Dendritic cell treated with granulocyte-macrophage colony-stimulating factor and Interleukin-4, amounts not matched to agents 40 ng/mL and 50 ng/mL, for 4 days (primary cell): Measurements from ENCODE around the gene PPP4R2.

Experiments
- H3K27ac Mint-ChIP-seq: one replicate; pipeline ENCODE4 v1.8.0; 2022; ENCODE audit warnings: mild to moderate bottlenecking, mixed read lengths
- H3K27me3 Mint-ChIP-seq: one replicate; pipeline ENCODE4 v1.8.0; 2022; ENCODE audit warnings: mild to moderate bottlenecking, mixed read lengths
- H3K36me3 Mint-ChIP-seq: one replicate; pipeline ENCODE4 v1.8.0; 2022; ENCODE audit warnings: low read depth, mixed read lengths
- H3K4me1 Mint-ChIP-seq: one replicate; pipeline ENCODE4 v1.8.0; 2022; ENCODE audit warnings: low read depth, mixed read lengths
- H3K4me3 Mint-ChIP-seq: one replicate; pipeline ENCODE4 v1.8.0; 2022; ENCODE audit warnings: mild to moderate bottlenecking, moderate library complexity, mixed read lengths
- H3K9me3 Mint-ChIP-seq: one replicate; pipeline ENCODE4 v1.8.0; 2022; ENCODE audit warnings: mixed read lengths
- intact Hi-C: fragments of 100-400 bp; cut with micrococcal nuclease; formaldehyde crosslinking; loops from one replicate; pipeline ENCODE4 v1.15.0; 2022

Gene PPP4R2

GRCh38 chr3:73074781-73075180 is 78.2 kb downstream of the PPP4R2 start:
- Mint-ChIP-seq H3K9me3 (no peaks in the 10 kb centered on the region), H3K36me3 (no peaks in the 10 kb centered on the region), H3K4me3 (no peak overlapping the region), H3K27me3 (no peaks in the 10 kb centered on the region), H3K4me1 (no peaks in the 10 kb centered on the region), H3K27ac (no peak overlapping the region)
- intact Hi-C loops = no loop called here

- Mint-ChIP-seq H3K4me1 (no peaks in the 10 kb centered on the region), H3K36me3 (no peaks in the 10 kb centered on the region), H3K9me3 (no peaks in the 10 kb centered on the region), H3K27me3 (no peaks in the 10 kb centered on the region), H3K27ac (no peak overlapping the region), H3K4me3 (no peak overlapping the region)
- intact Hi-C loops = no loop called here
These were observed 83.8 kb downstream of the PPP4R2 start for GRCh38 chr3:73080216-73080966.

- Mint-ChIP-seq H3K27ac (no peak overlapping the region), H3K36me3 (no peaks in the 10 kb centered on the region), H3K4me3 (no peak overlapping the region), H3K4me1 (no peaks in the 10 kb centered on the region), H3K27me3 (no peaks in the 10 kb centered on the region), H3K9me3 (no peaks in the 10 kb centered on the region)
- intact Hi-C loops = no loop called here
These were observed 84.5 kb downstream of the PPP4R2 start for GRCh38 chr3:73081140-73081539.

GRCh38 chr3:73084170-73084569 is 87.6 kb downstream of the PPP4R2 start:
- H3K9me3 Mint-ChIP-seq = no peaks in the 10 kb centered on the region
- H3K27me3 Mint-ChIP-seq = no peaks in the 10 kb centered on the region
- no peak overlapping the region for H3K4me3 Mint-ChIP-seq
- no peaks in the 10 kb centered on the region for H3K4me1 Mint-ChIP-seq
- no peak overlapping the region for H3K27ac Mint-ChIP-seq
- H3K36me3 Mint-ChIP-seq = no peaks in the 10 kb centered on the region
- intact Hi-C loops = no loop called here

- Mint-ChIP-seq H3K9me3 (no peaks in the 10 kb centered on the region), H3K4me3 (no peak overlapping the region), H3K27ac (no peak overlapping the region), H3K4me1 (no peaks in the 10 kb centered on the region), H3K27me3 (no peaks in the 10 kb centered on the region), H3K36me3 (no peaks in the 10 kb centered on the region)
- intact Hi-C loops = loop anchor here (1.0 to 2.0 kb wide), 2 partner anchors 148 to 235 kb away; no protein-coding TSS in a partner anchor
These were observed 89.5 kb downstream of the PPP4R2 start for GRCh38 chr3:73086071-73086494.

- Mint-ChIP-seq H3K4me1 (peaks cover 20% of the 10 kb centered on the region), H3K27me3 (no peaks in the 10 kb centered on the region), H3K9me3 (no peaks in the 10 kb centered on the region), H3K4me3 (no peak overlapping the region), H3K27ac (no peak overlapping the region), H3K36me3 (no peaks in the 10 kb centered on the region)
- intact Hi-C loops = no loop called here
These were observed 97.5 kb downstream of the PPP4R2 start for GRCh38 chr3:73094129-73094528.

GRCh38 chr3:73094951-73095350 is 98.3 kb downstream of the PPP4R2 start:
- Mint-ChIP-seq H3K36me3 (no peaks in the 10 kb centered on the region), H3K9me3 (no peaks in the 10 kb centered on the region), H3K27me3 (no peaks in the 10 kb centered on the region), H3K4me1 (peaks cover 20% of the 10 kb centered on the region), H3K4me3 (no peak overlapping the region), H3K27ac (no peak overlapping the region)
- intact Hi-C loops = no loop called here

GRCh38 chr3:73096169-73096568 is 99.6 kb downstream of the PPP4R2 start:
- Mint-ChIP-seq H3K36me3 (no peaks in the 10 kb centered on the region), H3K4me1 (peaks cover 20% of the 10 kb centered on the region), H3K9me3 (no peaks in the 10 kb centered on the region), H3K27me3 (no peaks in the 10 kb centered on the region), H3K27ac (no peak overlapping the region), H3K4me3 (no peak overlapping the region)
- intact Hi-C loops = no loop called here

- intact Hi-C loops = no loop called here
- H3K4me3 Mint-ChIP-seq = no peak overlapping the region
These were observed 101.4 kb downstream of the PPP4R2 start for GRCh38 chr3:73098026-73098425.

GRCh38 chr3:73098873-73099272 is 102.3 kb downstream of the PPP4R2 start:
- peaks cover 14% of the 10 kb centered on the region for H3K4me1 Mint-ChIP-seq
- intact Hi-C loops = no loop called here
- H3K4me3 Mint-ChIP-seq = no peak overlapping the region
- H3K27me3 Mint-ChIP-seq = no peaks in the 10 kb centered on the region
- no peaks in the 10 kb centered on the region for H3K9me3 Mint-ChIP-seq
- no peak overlapping the region for H3K27ac Mint-ChIP-seq
- no peaks in the 10 kb centered on the region for H3K36me3 Mint-ChIP-seq

More at GRCh38 chr3:73098026-73098425, 101.4 kb downstream of the PPP4R2 start:
- Mint-ChIP-seq H3K4me1 (peaks cover 16% of the 10 kb centered on the region), H3K9me3 (no peaks in the 10 kb centered on the region), H3K36me3 (no peaks in the 10 kb centered on the region), H3K27me3 (no peaks in the 10 kb centered on the region), H3K27ac (no peak overlapping the region)

GRCh38 chr3:73100741-73101559 is 104.3 kb downstream of the PPP4R2 start:
- Mint-ChIP-seq H3K36me3 (no peaks in the 10 kb centered on the region), H3K4me1 (no peaks in the 10 kb centered on the region), H3K27ac (no peak overlapping the region), H3K4me3 (no peak overlapping the region), H3K9me3 (no peaks in the 10 kb centered on the region), H3K27me3 (no peaks in the 10 kb centered on the region)
- intact Hi-C loops = no loop called here

- no peaks in the 10 kb centered on the region for H3K36me3 Mint-ChIP-seq
- no peaks in the 10 kb centered on the region for H3K9me3 Mint-ChIP-seq
- H3K27me3 Mint-ChIP-seq = no peaks in the 10 kb centered on the region
- no peak overlapping the region for H3K4me3 Mint-ChIP-seq
- intact Hi-C loops = no loop called here
- H3K27ac Mint-ChIP-seq = no peak overlapping the region
- no peaks in the 10 kb centered on the region for H3K4me1 Mint-ChIP-seq
These were observed 105.3 kb downstream of the PPP4R2 start for GRCh38 chr3:73101881-73102280.

GRCh38 chr3:73107215-73107614 is 110.6 kb downstream of the PPP4R2 start:
- intact Hi-C loops = no loop called here
- no peak overlapping the region for H3K27ac Mint-ChIP-seq

GRCh38 chr3:73107676-73108187 is 111.1 kb downstream of the PPP4R2 start:
- H3K36me3 Mint-ChIP-seq = no peaks in the 10 kb centered on the region
- H3K27me3 Mint-ChIP-seq = no peaks in the 10 kb centered on the region
- no peaks in the 10 kb centered on the region for H3K4me1 Mint-ChIP-seq
- H3K9me3 Mint-ChIP-seq = no peaks in the 10 kb centered on the region
- no peak overlapping the region for H3K27ac Mint-ChIP-seq
- intact Hi-C loops = no loop called here
- no peak overlapping the region for H3K4me3 Mint-ChIP-seq

More at GRCh38 chr3:73107215-73107614, 110.6 kb downstream of the PPP4R2 start:
- Mint-ChIP-seq H3K36me3 (no peaks in the 10 kb centered on the region), H3K27me3 (no peaks in the 10 kb centered on the region), H3K4me3 (no peak overlapping the region), H3K4me1 (no peaks in the 10 kb centered on the region), H3K9me3 (no peaks in the 10 kb centered on the region)
